ENCODE data around the gene NFATC2IP. TPM values are rescaled to one million over a fixed set of nuclear protein-coding genes. Genes with fewer than 3 reads are reported as not detected.

Gene NFATC2IP
- total and polyA plus RNA-seq, 10 of the 15 experiments (the other 5 are each of a cell fraction or from before 2014, with no cell fraction given), result 12.2 to 93.9 (median 46.9) TPM

DNA sequence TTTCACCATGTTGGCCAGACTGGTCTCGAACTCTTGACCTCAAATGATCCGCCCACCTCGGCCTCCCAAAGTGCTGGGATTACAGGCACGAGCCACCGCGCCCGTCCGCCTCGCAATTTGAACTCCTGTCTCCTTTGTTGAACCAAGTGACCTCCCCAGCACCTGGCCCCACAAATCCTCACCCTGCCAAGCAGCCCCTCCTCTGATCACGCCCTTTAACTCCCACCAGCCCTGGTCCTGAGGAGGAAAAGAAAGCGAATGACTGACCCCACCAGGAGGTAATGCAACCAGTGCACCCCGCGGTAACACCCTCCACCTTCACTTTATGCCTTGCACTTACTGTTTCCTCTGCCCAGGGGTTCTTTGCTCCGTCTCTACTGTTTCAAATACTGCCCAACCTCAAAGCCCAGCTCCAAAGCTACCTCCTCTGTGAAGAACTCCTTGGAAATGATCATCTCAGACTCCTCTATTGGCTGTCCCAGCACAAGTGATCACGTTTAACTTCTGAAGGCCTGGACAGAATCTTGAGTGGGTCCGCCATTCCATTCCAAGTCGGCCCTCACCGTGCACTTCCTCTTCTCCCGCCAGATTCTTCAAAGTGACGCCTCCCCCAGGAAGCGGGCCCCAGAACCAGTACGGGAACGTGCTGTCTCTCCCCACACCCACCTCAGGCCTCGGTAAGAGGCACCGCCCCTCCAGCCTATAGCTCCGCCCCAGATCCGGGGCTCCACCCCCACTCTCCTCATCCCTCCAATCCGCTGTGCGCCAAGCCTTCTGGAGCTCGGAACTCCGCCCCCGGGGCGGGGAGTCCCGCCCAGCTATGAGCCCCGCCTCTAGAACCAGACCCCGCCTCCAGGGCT lies 14.6 kb upstream of the NFATC2IP start:
- H2AFZ ChIP-seq (ENCODE audit: control insufficient read depth, low read depth, low read length), result peak overlapping the region; percentile 16
- BruUV-seq (replicated peaks), result no TSS peak
- H3K79me2 ChIP-seq (ENCODE audit: control insufficient read depth, insufficient read depth, low read length), result peaks cover 21% of the 10 kb centered on the region
- in situ Hi-C loops (cut with MboI) (no loop called here), intact Hi-C loops (cut with micrococcal nuclease; ENCODE audit: unreplicated experiment) (no loop called here)
- H3K4me3 ChIP-seq, result no peak overlapping the region
- no peaks in the 10 kb centered on the region for H4K20me1 ChIP-seq (ENCODE audit: control insufficient read depth, insufficient read depth)
- DNase-seq (ENCODE audit: low read depth, low spot score) (no peak), FAIRE-seq (peak; percentile 59), ATAC-seq (peak; percentile 89)
- ChIA-PET RAD21 (ENCODE audit: unreplicated experiment) (interaction anchor here (0.8 to 2.0 kb wide), 7 partner anchors 9 to 114 kb away, joined by 3 to 11 read pairs (median 4); partner anchors contain the start of genes NFATC2IP, RABEP2 and SH2B1), POLR2A (interaction anchor here (0.6 to 2.1 kb wide), 4 partner anchors 10 to 57 kb away, joined by 3 to 7 read pairs (median 4); partner anchors contain the start of gene RABEP2), SMC1A (ENCODE audit: uncharacterized antibody, unreplicated experiment) (interaction anchor here (0.7 to 2.8 kb wide), 4 partner anchors 9 to 65 kb away, joined by 3 to 14 read pairs (median 8); no protein-coding TSS in a partner anchor), CTCF (interaction anchor here (0.9 to 7.2 kb wide), 4 partner anchors 8 to 66 kb away, joined by 3 to 136 read pairs (median 4); no protein-coding TSS in a partner anchor)
- no peaks in the 10 kb centered on the region for H3K27me3 ChIP-seq (replicated peaks in 1 of 2; ENCODE audit: control insufficient read depth in 2 of 2, insufficient read depth in 2 of 2, low read length in 1 of 2)
- H3K4me2 ChIP-seq (ENCODE audit: control insufficient read depth, insufficient read depth), result peak overlapping the region; percentile 52; the same call in 1 of the 2 replicates
- peaks cover 9% of the 10 kb centered on the region for H3K4me1 ChIP-seq (ENCODE audit: control insufficient read depth, insufficient read depth, low read length)
- no peak overlapping the region for H3K27ac ChIP-seq (ENCODE audit: control insufficient read depth, insufficient read depth)
- H3K9me3 ChIP-seq (replicated peaks; ENCODE audit: control insufficient read depth, insufficient read depth, low read length), result no peaks in the 10 kb centered on the region
- H3K9ac ChIP-seq (ENCODE audit: control insufficient read depth, insufficient read depth, low read length), result no peak overlapping the region
- 63% methylated on average over 36 of the region's 36 CpGs for WGBS (ENCODE audit: insufficient coverage, insufficient replicate concordance, low lambda C conversion rate, missing lambda C conversion rate)
- H3K36me3 ChIP-seq (ENCODE audit: control insufficient read depth in 2 of 2, insufficient read depth in 2 of 2, low read length in 1 of 2), result peaks cover 0 to 6% of the 10 kb centered on the region in 2 experiments; a peak in 1 of 4 replicates
- no peak for TF ChIP-seq MXI1 (IDR thresholded peaks at IDR 0.05; ENCODE audit: low read depth, low read length)
- TF ChIP-seq HSF1 (IDR thresholded peaks at IDR 0.05; ENCODE audit: low read depth, low read length), result no peak
- no peak for TF ChIP-seq CHD4 (IDR thresholded peaks at IDR 0.05)
- TF ChIP-seq PKNOX1 (IDR thresholded peaks at IDR 0.05), result no peak
- no peak for TF ChIP-seq POU2F2 (IDR thresholded peaks at IDR 0.05; ENCODE audit: borderline replicate concordance, low read depth, low read length)
- peak; percentile 42 for TF ChIP-seq SP1 (IDR thresholded peaks at IDR 0.05; ENCODE audit: low read depth, low read length)
- peak in 1 of 2 experiments; percentile 41; a peak in 2 of 4 replicates for TF ChIP-seq BHLHE40 (IDR thresholded peaks at IDR 0.05; ENCODE audit: borderline replicate concordance in 1 of 2, low read depth in 2 of 2, low read length in 1 of 2)
- TF ChIP-seq NR2C1 (IDR thresholded peaks at IDR 0.05), result no peak
- TF ChIP-seq SUPT20H (IDR thresholded peaks at IDR 0.05; ENCODE audit: borderline replicate concordance, control insufficient read depth, low read depth, low read length), result no peak
- TF ChIP-seq CHD1 (IDR thresholded peaks at IDR 0.05; ENCODE audit: low read depth, low read length), result no peak
- no peak for TF ChIP-seq CREB1 (IDR thresholded peaks at IDR 0.05; ENCODE audit: low read depth)
- TF ChIP-seq YY1 (IDR thresholded peaks at IDR 0.05; ENCODE audit: low read depth, low read length), result no peak
- TF ChIP-seq TARDBP (IDR thresholded peaks at IDR 0.05; ENCODE audit: borderline replicate concordance), result no peak
- no peak for TF ChIP-seq ASH2L (IDR thresholded peaks at IDR 0.05; ENCODE audit: borderline replicate concordance, low read depth)
- 0 out of 2 replicates have a peak, but pooled peaks have one; percentile 18 for TF ChIP-seq SPI1 (IDR thresholded peaks at IDR 0.05; ENCODE audit: borderline replicate concordance, insufficient read depth, low read depth, low read length)
- no peak for TF ChIP-seq PRDM15 (CRISPR knock-in tag; IDR thresholded peaks at IDR 0.05)
- no peak for TF ChIP-seq KLF5 (IDR thresholded peaks at IDR 0.05; ENCODE audit: partially characterized antibody)
